Cerebellar cortex (tissue), 1 donor: ENCODE data around the gene LDLRAD3.

Source experiments
- DNase-seq: peaks from one replicate; pipeline ENCODE4 v3.0.0-alpha.2; 2015; ENCODE audit warnings: low spot score

The LDLRAD3 gene

GRCh38 chr11:36048496-36049247 is 104.8 kb downstream of the LDLRAD3 start:
- DNase-seq: no peak

- no peak for DNase-seq
Measured at GRCh38 chr11:36051235-36052144, 107.6 kb downstream of the LDLRAD3 start.

GRCh38 chr11:36053281-36053680 is 109.4 kb downstream of the LDLRAD3 start:
- peak; percentile 55 for DNase-seq

- DNase-seq: no peak
Measured at GRCh38 chr11:36053862-36054261, 110.0 kb downstream of the LDLRAD3 start.

- DNase-seq: no peak
Measured at GRCh38 chr11:36054628-36055027, 110.8 kb downstream of the LDLRAD3 start.

- peak; percentile 57 for DNase-seq
Measured at GRCh38 chr11:36056160-36056751, 112.4 kb downstream of the LDLRAD3 start.

- no peak for DNase-seq
Measured at GRCh38 chr11:36057379-36058042, 113.6 kb downstream of the LDLRAD3 start.

GRCh38 chr11:36059660-36060059 is 115.8 kb downstream of the LDLRAD3 start:
- DNase-seq: no peak

- no peak for DNase-seq
Measured at GRCh38 chr11:36060926-36061325, 117.1 kb downstream of the LDLRAD3 start.

- no peak for DNase-seq
Measured at GRCh38 chr11:36061471-36061870, 117.6 kb downstream of the LDLRAD3 start.

- no peak for DNase-seq
Measured at GRCh38 chr11:36062796-36063365, 119.0 kb downstream of the LDLRAD3 start.

GRCh38 chr11:36065436-36065835 is 121.6 kb downstream of the LDLRAD3 start:
- DNase-seq: no peak

- DNase-seq: no peak
Measured at GRCh38 chr11:36066891-36067290, 123.0 kb downstream of the LDLRAD3 start.

GRCh38 chr11:36069576-36070212 is 125.8 kb downstream of the LDLRAD3 start:
- peak; percentile 92 for DNase-seq

- DNase-seq: no peak
Measured at GRCh38 chr11:36070213-36070953, 126.5 kb downstream of the LDLRAD3 start.

GRCh38 chr11:36070954-36071330 is 127.1 kb downstream of the LDLRAD3 start:
- no peak for DNase-seq

- no peak for DNase-seq
Measured at GRCh38 chr11:36071917-36072500, 128.1 kb downstream of the LDLRAD3 start.

GRCh38 chr11:36073411-36074203 is 129.7 kb downstream of the LDLRAD3 start:
- peak; percentile 83 for DNase-seq

GRCh38 chr11:36074941-36075431 is 131.1 kb downstream of the LDLRAD3 start:
- no peak for DNase-seq
